ENCODE measurements around the gene CCDC191.

GRCh38 chr3:113981803-113982202, 74.5 kb downstream of the CCDC191 start:
- TF ChIP-seq CTCF (IDR thresholded peaks at IDR 0.05), result no peak
- TF ChIP-seq POLR2A (IDR thresholded peaks at IDR 0.05), result no peak

All from uterus (tissue), 2 donors.